ENCODE data around the gene NANOG. TPM values are rescaled to one million over a fixed set of nuclear protein-coding genes. Genes with fewer than 3 reads are reported as not detected.
"Not testable (repeated sequence)": the region's sequence is repeated elsewhere in the genome, so short reads cannot be mapped to it uniquely, and the experiment has no call there.

The NANOG gene
- total and polyA plus RNA-seq, 8 donors = 0.18 to 53.1 TPM; not detected in 6

GRCh38 chr12:7797698-7798398, 8.6 kb downstream of the NANOG start:
- DNase-seq = peak; percentile 30 to 59
- Histone ChIP-seq H3K27me3 (no peaks in the 10 kb centered on the region), H3K4me3 (no peak overlapping the region), H3K9me3 (no peaks in the 10 kb centered on the region), H3K4me1 (peaks cover 0 to 6% (median 3%) of the 10 kb centered on the region in 4 donors), H3K27ac (peak overlapping the region in 2 of 5 donors; percentile 54 to 73), H3K36me3 (no peaks in the 10 kb centered on the region)
- TF ChIP-seq POLR2A (IDR thresholded peaks at IDR 0.05) (no peak), POLR2AphosphoS5 (IDR thresholded peaks at IDR 0.05) (no peak), CTCF (IDR thresholded peaks at IDR 0.05) (no peak), EP300 (IDR thresholded peaks at IDR 0.05) (no peak)
- 21 to 47% (median 41%) methylated on average over 12 of the region's 12 CpGs for whole genome bisulfite sequencing, 5 donors
- intact Hi-C loops (cut with DNase I; ENCODE audit: low total_unique reads) = no loop called here

GRCh38 chr12:7798750-7799308, 9.6 kb downstream of the NANOG start:
- H3K9me3 ChIP-seq; H3K4me3 ChIP-seq; H3K4me1 ChIP-seq; H3K36me3 ChIP-seq; H3K27me3 ChIP-seq; intact Hi-C loops (cut with DNase I; ENCODE audit: low total_unique reads); DNase-seq: not testable (repeated sequence)
- 36 to 48% (median 46%) methylated on average over 1 to 3 of the region's 4 CpGs for WGBS, 5 donors
- H3K27ac ChIP-seq = peak overlapping the region in 1 of 5 donors; percentile 73

GRCh38 chr12:7801460-7801859, 12.3 kb downstream of the NANOG start:
- Histone ChIP-seq H3K36me3 (no peaks in the 10 kb centered on the region), H3K9me3 (no peaks in the 10 kb centered on the region), H3K4me3 (no peak overlapping the region), H3K4me1 (peaks cover 0 to 6% (median 3%) of the 10 kb centered on the region in 4 donors), H3K27ac (no peak overlapping the region), H3K27me3 (no peaks in the 10 kb centered on the region)
- intact Hi-C loops (cut with DNase I; ENCODE audit: low total_unique reads) = no loop called here
- TF ChIP-seq POLR2AphosphoS5 (IDR thresholded peaks at IDR 0.05) = no peak
- WGBS, 5 donors = 43 to 64% (median 47%) methylated on average over 4 of the region's 4 CpGs
- DNase-seq = no peak

GRCh38 chr12:7806319-7806718, 17.1 kb downstream of the NANOG start:
- 66 to 81% (median 74%) methylated on average over 6 of the region's 6 CpGs for WGBS, 5 donors
- DNase-seq; H3K4me3 ChIP-seq; H3K27me3 ChIP-seq; H3K27ac ChIP-seq; intact Hi-C loops (cut with DNase I; ENCODE audit: low total_unique reads); H3K4me1 ChIP-seq; H3K9me3 ChIP-seq; H3K36me3 ChIP-seq: not testable (repeated sequence)

- peak in 5 of 7 experiments; percentile 59 to 72 (median 70) for TF ChIP-seq CTCF (IDR thresholded peaks at IDR 0.05)
- no peak for TF ChIP-seq POLR2A (IDR thresholded peaks at IDR 0.05)
- TF ChIP-seq EP300 (IDR thresholded peaks at IDR 0.05) = no peak
- no peak for TF ChIP-seq POLR2AphosphoS5 (IDR thresholded peaks at IDR 0.05)
- Histone ChIP-seq H3K36me3 (no peaks in the 10 kb centered on the region), H3K4me1 (no peaks in the 10 kb centered on the region), H3K4me3 (no peak overlapping the region), H3K9me3 (no peaks in the 10 kb centered on the region), H3K27me3 (no peaks in the 10 kb centered on the region), H3K27ac (no peak overlapping the region)
- DNase-seq = peak; percentile 71 to 83
- intact Hi-C loops (cut with DNase I; ENCODE audit: low total_unique reads) = no loop called here
- 2 to 6% (median 4%) methylated on average over 2 of the region's 2 CpGs for WGBS, 5 donors
Measured at GRCh38 chr12:7806863-7807487, 17.8 kb downstream of the NANOG start.

GRCh38 chr12:7825754-7826153, 36.6 kb downstream of the NANOG start:
- intact Hi-C loops (cut with DNase I; ENCODE audit: low total_unique reads); H3K27me3 ChIP-seq; H3K4me3 ChIP-seq; H3K9me3 ChIP-seq; H3K27ac ChIP-seq; H3K4me1 ChIP-seq; H3K36me3 ChIP-seq: not testable (repeated sequence)
- peak in 1 of 2 donors; percentile 35 for DNase-seq
- 44 to 69% (median 52%) methylated on average over 1 to 4 of the region's 4 CpGs for WGBS, 5 donors

- H3K27ac ChIP-seq; H3K36me3 ChIP-seq; intact Hi-C loops (cut with DNase I; ENCODE audit: low total_unique reads); H3K27me3 ChIP-seq; H3K4me3 ChIP-seq; H3K4me1 ChIP-seq; DNase-seq; H3K9me3 ChIP-seq: not testable (repeated sequence)
- 94 to 99% (median 97%) methylated on average over 4 of the region's 4 CpGs for WGBS, 5 donors
Measured at GRCh38 chr12:7829737-7830136, 40.5 kb downstream of the NANOG start.

All from stomach (tissue), 9 donors.